GM12878 (cell line): ENCODE measurements around the gene MAPK9. TPM values are rescaled to one million over a fixed set of nuclear protein-coding genes. Genes with fewer than 3 reads are reported as not detected.

Source experiments
- ATAC-seq: fragments of 200-7000 bp; cut with Tn5 transposase; 3 replicates; pipeline ENCODE4 v1.9.1; 2020; ENCODE audit warnings: mild to moderate bottlenecking, moderate library complexity
- BruUV-seq: library from RNA; stranded (reverse); fragments of 400-500 nt; replicated peaks from 2 replicates; lab custom pipeline; 2021; lab: Mats Ljungman, UMichigan
- CTCF ChIA-PET: fragments of 300-600 bp; sonication (Branson Sonifier 250); formaldehyde crosslinking; extraction: SDS; loops from one replicate; lab custom pipeline; 2021; ENCODE audit warnings: inconsistent platforms; lab: Yijun Ruan, JAX
- POLR2A ChIA-PET: fragments of 350-600 bp; formaldehyde crosslinking; extraction: SDS; loops from one replicate; lab custom pipeline; 2021; ENCODE audit warnings: inconsistent platforms; lab: Charles Lee
- RAD21 ChIA-PET: fragments of 300-600 bp; sonication (Branson Sonifier 250); formaldehyde crosslinking; loops from one replicate; lab custom pipeline; 2023; ENCODE audit warnings: antibody characterized with exemption; ENCODE audit not compliant: unreplicated experiment; lab: Charles Lee
- SMC1A ChIA-PET: fragments of 300-600 bp; sonication (Branson Sonifier 250); formaldehyde crosslinking; loops from one replicate; lab custom pipeline; 2023; ENCODE audit not compliant: unreplicated experiment, uncharacterized antibody; lab: Charles Lee
- DNase-seq: peaks from one replicate; pipeline ENCODE4 v3.0.0-alpha.2; 2011; ENCODE audit warnings: low read depth, low spot score
- FAIRE-seq: peaks from 3 replicates; lab custom pipeline; 2011; peaks lifted over from hg19 to GRCh38; lab: Jason Lieb, UNC
- H2AFZ ChIP-seq: 2 replicates; pipeline ENCODE4 v1.6.0; 2011; ENCODE audit warnings: low read depth, low read length, control low read depth; ENCODE audit not compliant: control insufficient read depth
- H3K27ac ChIP-seq: 2 replicates; pipeline ENCODE4 v1.5.1; 2011; ENCODE audit warnings: control low read depth; ENCODE audit not compliant: control insufficient read depth, insufficient read depth
- H3K27me3 ChIP-seq, 2 experiments: replicated peaks in 1 of 2; 2 replicates each; pipeline versions ENCODE4 v1.6.0 to v1.6.1; 2011; ENCODE audit warnings: low read length in 1 of 2; ENCODE audit not compliant: control insufficient read depth in 2 of 2, insufficient read depth in 2 of 2
- H3K36me3 ChIP-seq, 2 experiments: 2 replicates each; pipeline ENCODE4 v1.5.1; 2011; ENCODE audit warnings: low read length in 1 of 2; ENCODE audit not compliant: control insufficient read depth in 2 of 2, insufficient read depth in 2 of 2
- H3K4me1 ChIP-seq: 2 replicates; pipeline ENCODE4 v1.6.1; 2011; ENCODE audit warnings: mild to moderate bottlenecking, low read length, moderate library complexity, mixed read lengths; ENCODE audit not compliant: control insufficient read depth, insufficient read depth
- H3K4me2 ChIP-seq: 2 replicates; pipeline ENCODE4 v1.6.0; 2011; ENCODE audit warnings: control low read depth; ENCODE audit not compliant: control insufficient read depth, insufficient read depth
- H3K4me3 ChIP-seq: fragments of 200-600 bp; sonication (generic); 2 replicates; pipeline ENCODE4 v1.5.1; 2016
- H3K79me2 ChIP-seq: 2 replicates; pipeline ENCODE4 v1.6.0; 2011; ENCODE audit warnings: low read length; ENCODE audit not compliant: control insufficient read depth, insufficient read depth
- H3K9ac ChIP-seq: 2 replicates; pipeline ENCODE4 v1.8.0; 2011; ENCODE audit warnings: low read length, control low read depth, mixed read lengths; ENCODE audit not compliant: control insufficient read depth, insufficient read depth
- H3K9me3 ChIP-seq: replicated peaks from 3 replicates; pipeline ENCODE4 v1.5.1; 2011; ENCODE audit warnings: mild to moderate bottlenecking, low read length; ENCODE audit not compliant: control insufficient read depth, insufficient read depth
- H4K20me1 ChIP-seq: 2 replicates; pipeline ENCODE4 v1.6.0; 2011; ENCODE audit not compliant: control insufficient read depth, insufficient read depth
- BMI1 ChIP-seq: fragments of 450-650 bp; IDR thresholded peaks from 2 replicates; pipeline ENCODE4 v1.6.1; 2016; ENCODE audit warnings: mild to moderate bottlenecking, moderate library complexity, borderline replicate concordance
- CREM ChIP-seq: IDR thresholded peaks from 2 replicates; pipeline ENCODE4 v1.6.1; 2014; ENCODE audit warnings: antibody characterized with exemption, low read depth
- HDAC6 ChIP-seq: fragments of 200-600 bp; sonication (generic); IDR thresholded peaks from one replicate; pipeline ENCODE4 v1.8.0; 2017; ENCODE audit warnings: antibody characterized with exemption; ENCODE audit not compliant: unreplicated experiment
- HDGF ChIP-seq: fragments of 450-650 bp; IDR thresholded peaks from 2 replicates; pipeline ENCODE4 v1.6.1; 2016; ENCODE audit warnings: antibody characterized with exemption
- NBN ChIP-seq: fragments of 450-650 bp; IDR thresholded peaks from 2 replicates; pipeline ENCODE4 v1.6.1; 2016
- NR2C2 ChIP-seq: IDR thresholded peaks from 2 replicates; pipeline ENCODE4 v1.6.1; 2011; ENCODE audit warnings: borderline replicate concordance, low read depth; ENCODE audit not compliant: control insufficient read depth, insufficient read length
- NRF1 ChIP-seq: conservative IDR thresholded peaks from 2 replicates; pipeline ENCODE4 v1.6.1; 2011; ENCODE audit warnings: mild to moderate bottlenecking, low read depth, low read length, improper control_type of control experiment
- POLR2A ChIP-seq: IDR thresholded peaks from 2 replicates; pipeline ENCODE4 v1.6.1; 2011; ENCODE audit warnings: low read depth, mild to moderate bottlenecking, low read length
- POLR2AphosphoS2 ChIP-seq: IDR thresholded peaks from 2 replicates; pipeline ENCODE4 v1.6.1; 2011; ENCODE audit warnings: low read depth, mild to moderate bottlenecking, low read length, improper control_type of control experiment, moderate library complexity
- ZBED1 ChIP-seq: IDR thresholded peaks from 2 replicates; pipeline ENCODE4 v1.6.1; 2016; ENCODE audit warnings: borderline replicate concordance
- WGBS: methylation state at CpG from one replicate; pipeline ENCODE4 v1.1.6; 2016; ENCODE audit warnings: low lambda C conversion rate; ENCODE audit not compliant: insufficient replicate concordance, insufficient coverage; ENCODE audit errors: missing lambda C conversion rate; 5-methylcytosine and 5-hydroxymethylcytosine counted together
- in situ Hi-C: fragments of 300-500 bp; cut with MboI; formaldehyde crosslinking; loops from 9 replicates; pipeline ENCODE4 v1.14.3; 2018; ENCODE audit warnings: mixed read lengths
- intact Hi-C: fragments of 100-400 bp; cut with micrococcal nuclease; formaldehyde crosslinking; loops from one replicate; pipeline ENCODE4 v1.14.2; 2022; ENCODE audit not compliant: unreplicated experiment
- polyA plus RNA-seq, 11 experiments: library from polyadenylated mRNA; depleted of rRNA in 4 of 11; unstranded in 6 of 11; stranded (reverse) in 5 of 11; fragments of >200 nt; fragmentation: Nextera tagmentation in 4 of 11; fragmentation: Illumina TruSeq in 1 of 11; extraction: Ambion mirVana in 4 of 11; extraction: Trizol in 1 of 11; gene quantifications; 1 replicate in 1 of 11; 2 replicates in 10 of 11; pipeline versions ENCODE4 v1.2.1 to v1.2.3, GENCODE V29; 2011 to 2016; ENCODE audit warnings: inconsistent platforms in 2 of 11, missing spikeins in 2 of 11, low read depth in 1 of 11
- total RNA-seq, 4 experiments: library from RNA; depleted of rRNA in 3 of 4; stranded (reverse); fragments of >200 nt in 3 of 4; fragmentation: Illumina TruSeq in 1 of 4; extraction: Trizol in 1 of 4; gene quantifications; 2 replicates each; pipeline versions ENCODE4 v1.2.1 to v1.2.3, GENCODE V29; 2013 to 2021
- TF ChIP-seq, protein P1 (sequence below): IDR thresholded peaks from 2 replicates; pipeline ENCODE4 v1.6.1; 2011; ENCODE audit warnings: borderline replicate concordance, low read depth, mild to moderate bottlenecking, moderate library complexity, mixed read lengths, low read length; ENCODE audit not compliant: insufficient read depth; ENCODE audit errors: extremely low read length
- TF ChIP-seq, protein P2 (sequence below): fragments of 450-650 bp; formaldehyde crosslinking; IDR thresholded peaks from 2 replicates; pipeline ENCODE4 v1.4.0; 2020; ENCODE audit warnings: mild to moderate bottlenecking, moderate library complexity
- TF ChIP-seq, protein P3 (sequence below): fragments of 450-650 bp; IDR thresholded peaks from 2 replicates; pipeline ENCODE4 v1.6.1; 2018; ENCODE audit warnings: borderline replicate concordance, mild to moderate bottlenecking; ENCODE audit not compliant: partially characterized antibody

MAPK9 gene
- total and polyA plus RNA-seq, 10 of the 15 experiments (the other 5 are each of a cell fraction or from before 2014, with no cell fraction given) = 2.1 to 52.9 (median 21.7) TPM

GRCh38 chr5:180198208-180198607, 93.7 kb downstream of the MAPK9 start:
- no peaks in the 10 kb centered on the region for H3K79me2 ChIP-seq
- no TSS peak for BruUV-seq
- TF ChIP-seq, protein P1, sequence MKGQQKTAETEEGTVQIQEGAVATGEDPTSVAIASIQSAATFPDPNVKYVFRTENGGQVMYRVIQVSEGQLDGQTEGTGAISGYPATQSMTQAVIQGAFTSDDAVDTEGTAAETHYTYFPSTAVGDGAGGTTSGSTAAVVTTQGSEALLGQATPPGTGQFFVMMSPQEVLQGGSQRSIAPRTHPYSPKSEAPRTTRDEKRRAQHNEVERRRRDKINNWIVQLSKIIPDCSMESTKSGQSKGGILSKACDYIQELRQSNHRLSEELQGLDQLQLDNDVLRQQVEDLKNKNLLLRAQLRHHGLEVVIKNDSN = no peak
- no peak for TF ChIP-seq HDGF
- no peak for TF ChIP-seq BMI1
- no peak for TF ChIP-seq NBN
- TF ChIP-seq NRF1 = no peak
- TF ChIP-seq POLR2A = no peak
- no peak for TF ChIP-seq POLR2AphosphoS2
- TF ChIP-seq, protein P2, sequence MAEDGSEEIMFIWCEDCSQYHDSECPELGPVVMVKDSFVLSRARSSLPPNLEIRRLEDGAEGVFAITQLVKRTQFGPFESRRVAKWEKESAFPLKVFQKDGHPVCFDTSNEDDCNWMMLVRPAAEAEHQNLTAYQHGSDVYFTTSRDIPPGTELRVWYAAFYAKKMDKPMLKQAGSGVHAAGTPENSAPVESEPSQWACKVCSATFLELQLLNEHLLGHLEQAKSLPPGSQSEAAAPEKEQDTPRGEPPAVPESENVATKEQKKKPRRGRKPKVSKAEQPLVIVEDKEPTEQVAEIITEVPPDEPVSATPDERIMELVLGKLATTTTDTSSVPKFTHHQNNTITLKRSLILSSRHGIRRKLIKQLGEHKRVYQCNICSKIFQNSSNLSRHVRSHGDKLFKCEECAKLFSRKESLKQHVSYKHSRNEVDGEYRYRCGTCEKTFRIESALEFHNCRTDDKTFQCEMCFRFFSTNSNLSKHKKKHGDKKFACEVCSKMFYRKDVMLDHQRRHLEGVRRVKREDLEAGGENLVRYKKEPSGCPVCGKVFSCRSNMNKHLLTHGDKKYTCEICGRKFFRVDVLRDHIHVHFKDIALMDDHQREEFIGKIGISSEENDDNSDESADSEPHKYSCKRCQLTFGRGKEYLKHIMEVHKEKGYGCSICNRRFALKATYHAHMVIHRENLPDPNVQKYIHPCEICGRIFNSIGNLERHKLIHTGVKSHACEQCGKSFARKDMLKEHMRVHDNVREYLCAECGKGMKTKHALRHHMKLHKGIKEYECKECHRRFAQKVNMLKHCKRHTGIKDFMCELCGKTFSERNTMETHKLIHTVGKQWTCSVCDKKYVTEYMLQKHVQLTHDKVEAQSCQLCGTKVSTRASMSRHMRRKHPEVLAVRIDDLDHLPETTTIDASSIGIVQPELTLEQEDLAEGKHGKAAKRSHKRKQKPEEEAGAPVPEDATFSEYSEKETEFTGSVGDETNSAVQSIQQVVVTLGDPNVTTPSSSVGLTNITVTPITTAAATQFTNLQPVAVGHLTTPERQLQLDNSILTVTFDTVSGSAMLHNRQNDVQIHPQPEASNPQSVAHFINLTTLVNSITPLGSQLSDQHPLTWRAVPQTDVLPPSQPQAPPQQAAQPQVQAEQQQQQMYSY (CRISPR knock-in tag) = no peak
- TF ChIP-seq NR2C2 = no peak
- no peak for TF ChIP-seq CREM
- no peak for TF ChIP-seq HDAC6
- TF ChIP-seq, protein P3, sequence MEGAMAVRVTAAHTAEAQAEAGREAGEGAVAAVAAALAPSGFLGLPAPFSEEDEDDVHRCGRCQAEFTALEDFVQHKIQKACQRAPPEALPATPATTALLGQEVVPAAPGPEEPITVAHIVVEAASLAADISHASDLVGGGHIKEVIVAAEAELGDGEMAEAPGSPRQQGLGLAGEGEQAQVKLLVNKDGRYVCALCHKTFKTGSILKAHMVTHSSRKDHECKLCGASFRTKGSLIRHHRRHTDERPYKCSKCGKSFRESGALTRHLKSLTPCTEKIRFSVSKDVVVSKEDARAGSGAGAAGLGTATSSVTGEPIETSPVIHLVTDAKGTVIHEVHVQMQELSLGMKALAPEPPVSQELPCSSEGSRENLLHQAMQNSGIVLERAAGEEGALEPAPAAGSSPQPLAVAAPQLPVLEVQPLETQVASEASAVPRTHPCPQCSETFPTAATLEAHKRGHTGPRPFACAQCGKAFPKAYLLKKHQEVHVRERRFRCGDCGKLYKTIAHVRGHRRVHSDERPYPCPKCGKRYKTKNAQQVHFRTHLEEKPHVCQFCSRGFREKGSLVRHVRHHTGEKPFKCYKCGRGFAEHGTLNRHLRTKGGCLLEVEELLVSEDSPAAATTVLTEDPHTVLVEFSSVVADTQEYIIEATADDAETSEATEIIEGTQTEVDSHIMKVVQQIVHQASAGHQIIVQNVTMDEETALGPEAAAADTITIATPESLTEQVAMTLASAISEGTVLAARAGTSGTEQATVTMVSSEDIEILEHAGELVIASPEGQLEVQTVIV = no peak
- no peak for TF ChIP-seq ZBED1
- H3K9me3 ChIP-seq = no peaks in the 10 kb centered on the region
- RAD21 ChIA-PET = no interaction called here
- H2AFZ ChIP-seq = no peak overlapping the region
- in situ Hi-C loops (no loop called here), intact Hi-C loops (no loop called here)
- H3K36me3 ChIP-seq = no peaks in the 10 kb centered on the region
- DNase-seq (no peak), FAIRE-seq (no peak), ATAC-seq (no peak)
- no peaks in the 10 kb centered on the region for H3K27me3 ChIP-seq
- H3K4me3 ChIP-seq = no peak overlapping the region
- H3K4me1 ChIP-seq = no peaks in the 10 kb centered on the region
- CTCF ChIA-PET = interaction anchor here (1.1 kb wide), 1 partner anchor 131 kb away, joined by 3 read pairs; no protein-coding TSS in a partner anchor
- POLR2A ChIA-PET = no interaction called here
- H4K20me1 ChIP-seq = no peaks in the 10 kb centered on the region
- H3K27ac ChIP-seq = no peak overlapping the region
- no peak overlapping the region for H3K4me2 ChIP-seq
- H3K9ac ChIP-seq = no peak overlapping the region
- SMC1A ChIA-PET = no interaction called here
- 44% methylated on average over 4 of the region's 4 CpGs for WGBS
